PC-3 (cell line): ENCODE data around the gene MYH9. TPM values are rescaled to one million over a fixed set of nuclear protein-coding genes. Genes with fewer than 3 reads are reported as not detected.

Source experiments
- ATAC-seq: fragments of 200-7000 bp; cut with Tn5 transposase; 2 replicates; pipeline ENCODE4 v1.9.1; 2020; ENCODE audit warnings: mild to moderate bottlenecking, moderate library complexity
- BruUV-seq: library from RNA; stranded (reverse); fragments of 400-500 nt; replicated peaks from 2 replicates; lab custom pipeline; 2021; lab: Mats Ljungman, UMichigan
- CTCF ChIA-PET: fragments of 300-600 bp; sonication (Branson Sonifier 250); formaldehyde crosslinking; loops from one replicate; lab custom pipeline; 2022; ENCODE audit warnings: antibody characterized with exemption; lab: Charles Lee
- POLR2A ChIA-PET: fragments of 300-600 bp; sonication (Branson Sonifier 250); formaldehyde crosslinking; loops from one replicate; lab custom pipeline; 2022; ENCODE audit warnings: antibody characterized with exemption; ENCODE audit not compliant: unreplicated experiment; lab: Charles Lee
- DNase-seq: peaks from one replicate; pipeline ENCODE4 v3.0.0-alpha.2; 2015
- H2AFZ ChIP-seq: fragments of 300-600 bp; sonication (generic); 2 replicates; pipeline ENCODE4 v1.6.0; 2016; ENCODE audit warnings: antibody characterized with exemption, low read length
- H3F3A ChIP-seq: fragments of 300-600 bp; sonication (generic); one replicate; pipeline ENCODE4 v1.6.0; 2017; ENCODE audit warnings: antibody characterized with exemption, low read length, control low read depth, mild to moderate bottlenecking; ENCODE audit not compliant: unreplicated experiment
- H3K27ac ChIP-seq: fragments of 300-600 bp; sonication (generic); 2 replicates; pipeline ENCODE4 v1.5.1; 2016; ENCODE audit warnings: mild to moderate bottlenecking, low read length
- H3K27me3 ChIP-seq: fragments of 300-600 bp; sonication (generic); 2 replicates; pipeline ENCODE4 v1.6.1; 2016; ENCODE audit warnings: low read length, mixed read lengths
- H3K36me3 ChIP-seq: fragments of 300-600 bp; sonication (generic); 2 replicates; pipeline ENCODE4 v1.6.1; 2016; ENCODE audit warnings: low read depth, mixed run types, low read length, mixed read lengths
- H3K4me1 ChIP-seq: fragments of 300-600 bp; sonication (generic); 2 replicates; pipeline ENCODE4 v1.5.1; 2016; ENCODE audit warnings: low read length; ENCODE audit not compliant: insufficient read depth
- H3K4me2 ChIP-seq: fragments of 300-600 bp; sonication (generic); 2 replicates; pipeline ENCODE4 v1.6.0; 2016; ENCODE audit warnings: low read length
- H3K4me3 ChIP-seq: fragments of 300-600 bp; sonication (generic); 2 replicates; pipeline ENCODE4 v1.5.1; 2016; ENCODE audit warnings: mild to moderate bottlenecking, low read length, mixed read lengths
- H3K79me2 ChIP-seq: fragments of 300-600 bp; sonication (generic); 2 replicates; pipeline ENCODE4 v1.6.1; 2017; ENCODE audit warnings: low read length, mixed read lengths
- H3K9ac ChIP-seq: fragments of 300-600 bp; sonication (generic); 2 replicates; pipeline ENCODE4 v1.6.0; 2016; ENCODE audit warnings: mild to moderate bottlenecking, low read length
- H3K9me2 ChIP-seq: fragments of 300-600 bp; sonication (generic); replicated peaks from 2 replicates; pipeline ENCODE4 v1.6.1; 2016; ENCODE audit warnings: mixed run types, low read length, mixed read lengths
- H3K9me3 ChIP-seq: fragments of 300-600 bp; sonication (generic); 2 replicates; pipeline ENCODE4 v1.6.1; 2016; ENCODE audit warnings: low read length, mixed read lengths
- H4K20me1 ChIP-seq: fragments of 300-600 bp; sonication (generic); 2 replicates; pipeline ENCODE4 v1.6.1; 2016; ENCODE audit warnings: low read length, mixed read lengths
- CTCF ChIP-seq: fragments of 300-600 bp; sonication (generic); conservative IDR thresholded peaks from 2 replicates; pipeline ENCODE4 v1.5.1; 2017; ENCODE audit warnings: antibody characterized with exemption, low read depth, mild to moderate bottlenecking, low read length
- EZH2 ChIP-seq: fragments of 300-600 bp; sonication (generic); IDR thresholded peaks from one replicate; pipeline ENCODE4 v1.6.1; 2017; ENCODE audit warnings: antibody characterized with exemption, mild to moderate bottlenecking, low read length; ENCODE audit not compliant: unreplicated experiment
- EZH2phosphoT487 ChIP-seq: fragments of 300-600 bp; sonication (generic); IDR thresholded peaks from 2 replicates; pipeline ENCODE4 v1.6.1; 2018; ENCODE audit warnings: mild to moderate bottlenecking, antibody characterized with exemption, low read length, borderline replicate concordance
- intact Hi-C: fragments of 100-400 bp; cut with micrococcal nuclease; formaldehyde crosslinking; loops from 2 replicates; pipeline ENCODE4 v1.9.0; 2023
- total RNA-seq: library from RNA; depleted of rRNA; stranded (reverse); fragments of >200 nt; gene quantifications from 2 replicates; pipeline ENCODE4 v1.2.3, GENCODE V29; 2014

Gene MYH9
- total RNA-seq, 1 experiment from 2014 or later, result 357 TPM

GRCh38 chr22:36351921-36352802, 35.6 kb downstream of the MYH9 start:
- H3K4me1 ChIP-seq, result peaks cover 49% of the 10 kb centered on the region
- POLR2A ChIA-PET, result interaction anchor here (0.6 to 1.1 kb wide), 3 partner anchors 9 to 21 kb away, joined by 3 to 4 read pairs (median 3); no protein-coding TSS in a partner anchor
- DNase-seq, result peak; percentile 68

GRCh38 chr22:36350751-36351594, 36.8 kb downstream of the MYH9 start:
- Histone ChIP-seq H3K36me3 (peaks cover 29% of the 10 kb centered on the region; the same call in 1 of the 2 replicates), H3K27me3 (no peaks in the 10 kb centered on the region), H3K4me1 (peaks cover 42% of the 10 kb centered on the region), H2AFZ (no peak overlapping the region), H3F3A (no peaks in the 10 kb centered on the region), H3K4me3 (no peak overlapping the region), H3K9me2 (no peaks in the 10 kb centered on the region), H3K4me2 (peak overlapping the region; percentile 28), H3K79me2 (peaks cover 95% of the 10 kb centered on the region), H3K9me3 (no peaks in the 10 kb centered on the region), H4K20me1 (peaks cover 81% of the 10 kb centered on the region), H3K9ac (peak overlapping the region; percentile 34), H3K27ac (peak overlapping the region; percentile 77)
- ChIA-PET CTCF (interaction anchor here (0.5 to 1.2 kb wide), 3 partner anchors 119 to 156 kb away, joined by 3 to 8 read pairs (median 4); no protein-coding TSS in a partner anchor), POLR2A (no interaction called here)
- intact Hi-C loops, result no loop called here
- ATAC-seq (no peak), DNase-seq (peak; percentile 48)
- TF ChIP-seq EZH2, result no peak
- no peak for TF ChIP-seq EZH2phosphoT487
- TF ChIP-seq CTCF, result 0 out of 2 replicates have a peak, but pooled peaks have one; percentile 18
- no TSS peak for BruUV-seq

More at GRCh38 chr22:36351921-36352802, 35.6 kb downstream of the MYH9 start:
- intact Hi-C loops, result no loop called here
- Histone ChIP-seq H3K9me3 (no peaks in the 10 kb centered on the region), H3K9me2 (no peaks in the 10 kb centered on the region), H4K20me1 (peaks cover 78% of the 10 kb centered on the region), H3K9ac (peak overlapping the region; percentile 40), H2AFZ (no peak overlapping the region), H3K4me2 (peak overlapping the region; percentile 28), H3K4me3 (no peak overlapping the region), H3K27ac (peak overlapping the region; percentile 77), H3F3A (no peaks in the 10 kb centered on the region), H3K27me3 (no peaks in the 10 kb centered on the region), H3K79me2 (peaks cover 95% of the 10 kb centered on the region), H3K36me3 (peaks cover 22% of the 10 kb centered on the region; the same call in 1 of the 2 replicates)
- TF ChIP-seq CTCF (no peak), EZH2phosphoT487 (no peak), EZH2 (no peak)
- CTCF ChIA-PET, result interaction anchor here (0.6 to 1.2 kb wide), 2 partner anchors 100 to 118 kb away, joined by 4 to 8 read pairs; no protein-coding TSS in a partner anchor
- ATAC-seq, result peak; percentile 78
- BruUV-seq, result no TSS peak
